ENCODE measurements around the gene BHMT2. TPM values are rescaled to one million over a fixed set of nuclear protein-coding genes. Genes with fewer than 3 reads are reported as not detected.

The BHMT2 gene
- total RNA-seq, 1 experiment from 2014 or later = 49.8 TPM

DNA sequence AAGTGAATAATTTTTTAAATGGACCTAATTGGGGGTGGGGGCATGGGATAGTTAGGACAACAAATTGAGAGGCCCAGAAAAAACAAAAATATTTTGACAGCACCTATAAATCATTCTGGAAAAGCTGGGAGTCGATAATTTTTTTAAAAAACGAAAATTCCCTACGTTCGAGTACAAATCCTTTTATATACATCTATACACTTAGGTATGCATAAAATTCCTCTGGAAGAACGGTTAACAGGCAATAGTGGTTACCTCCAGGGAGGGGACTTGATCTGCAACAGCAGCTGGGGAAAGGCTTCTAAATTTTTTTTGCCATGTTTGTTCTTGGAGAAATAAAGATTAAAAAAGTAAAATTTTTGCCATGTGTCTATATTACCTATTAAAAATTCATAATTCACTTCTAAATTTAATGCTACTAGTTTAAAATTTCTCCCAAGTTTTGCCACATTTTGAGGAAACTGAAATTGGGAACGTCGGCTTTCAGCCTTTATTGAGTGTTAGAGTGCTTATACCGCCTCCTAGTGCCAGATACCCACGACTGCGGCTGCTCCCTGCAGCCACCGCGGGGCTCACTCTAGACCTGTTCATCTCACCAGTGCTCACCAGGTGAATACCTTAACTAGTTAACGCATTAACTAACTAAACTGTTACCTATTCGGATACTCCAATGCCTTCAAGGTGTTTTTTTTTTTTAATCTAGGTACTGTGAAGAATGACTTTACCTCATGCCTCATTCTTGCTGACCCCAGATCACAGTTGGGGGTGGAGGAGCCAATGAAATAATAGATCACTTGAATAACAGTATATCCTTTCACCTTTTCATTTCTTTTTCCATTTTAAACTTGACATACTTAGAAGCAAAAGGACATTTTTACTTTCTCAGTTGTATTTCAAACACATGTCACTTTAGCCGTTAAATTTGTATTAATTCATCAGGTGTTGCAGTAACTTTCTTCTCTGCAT, 40.2 kb downstream of the BHMT2 start:
- no peak for DNase-seq (ENCODE audit: low read depth)
- in situ Hi-C loops (cut with HindIII; ENCODE audit: low pct_unique_long_range_greater_than_20kb, low sequenced_read_pairs) = no loop called here

DNA sequence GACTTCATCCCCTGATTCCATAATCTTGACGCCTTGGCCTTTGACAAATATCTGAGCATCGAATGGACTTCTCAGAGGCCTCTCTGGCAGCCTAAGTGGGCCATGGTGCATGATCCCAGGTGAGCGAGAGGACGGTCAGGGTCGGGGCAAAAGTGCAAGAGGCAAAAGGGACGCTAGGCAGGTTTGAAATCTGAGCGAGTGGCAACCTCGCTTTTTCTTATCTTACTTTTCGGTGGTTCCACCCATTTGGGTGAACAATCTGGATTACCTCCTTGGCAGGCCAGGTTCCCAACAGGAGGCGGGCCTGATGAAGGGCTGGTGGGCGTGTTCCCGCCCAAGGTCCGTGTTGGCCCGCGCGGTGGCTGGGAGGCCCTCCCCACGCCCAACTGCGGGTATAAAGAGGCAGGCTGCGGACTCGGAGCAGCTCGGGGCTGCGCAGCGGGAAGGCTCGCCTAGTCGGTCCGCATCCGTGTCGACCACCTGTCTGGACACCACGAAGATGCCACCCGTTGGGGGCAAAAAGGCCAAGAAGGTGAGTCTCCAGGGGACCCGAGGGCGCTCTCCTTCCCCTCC, 41.9 kb downstream of the BHMT2 start, which contains the start of gene BHMT:
BHMT (plus strand) TSS at position 423 of the 573 bp plus-strand sequence; CDS start at position 500, 77 bp downstream.
- DNase-seq (ENCODE audit: low read depth) = no peak
- in situ Hi-C loops (cut with HindIII; ENCODE audit: low pct_unique_long_range_greater_than_20kb, low sequenced_read_pairs) = no loop called here

DNA sequence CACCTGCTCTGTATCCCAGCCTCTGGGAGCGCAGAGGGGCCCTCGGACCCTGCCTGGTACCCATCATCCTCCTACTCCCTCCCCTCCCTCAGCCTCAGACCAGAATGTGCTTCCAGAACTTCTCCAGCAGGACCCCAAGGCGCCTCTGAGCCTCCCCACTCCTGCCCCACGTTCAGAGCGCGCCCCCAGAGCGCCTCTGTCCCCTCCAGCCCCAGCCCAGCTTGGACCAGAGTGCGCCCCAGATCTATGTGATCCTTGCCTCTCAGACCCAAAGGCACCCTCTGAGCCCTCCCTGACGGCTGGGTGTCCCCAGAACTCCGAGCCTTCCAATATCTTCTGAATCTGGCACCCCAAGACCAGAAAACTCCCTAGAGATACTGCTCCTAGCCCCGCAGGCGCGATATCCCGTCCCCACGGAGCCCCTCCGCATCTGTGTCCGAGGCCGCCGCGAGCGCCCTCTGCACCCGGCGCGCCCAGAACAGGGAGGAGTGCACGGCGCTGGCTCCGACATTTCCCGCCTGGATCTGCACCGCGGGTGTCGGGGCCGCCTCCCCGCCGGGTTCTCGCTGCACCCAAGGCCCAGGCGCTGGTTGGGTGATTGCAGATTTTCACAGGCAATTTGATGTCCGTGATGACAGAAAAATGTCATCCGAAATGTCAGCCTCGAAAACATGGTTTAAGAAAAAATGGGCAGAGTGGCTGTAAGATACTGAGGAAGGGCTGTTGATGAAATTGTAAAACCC, 42.6 kb downstream of the BHMT2 start:
- in situ Hi-C loops (cut with HindIII; ENCODE audit: low pct_unique_long_range_greater_than_20kb, low sequenced_read_pairs) = no loop called here
- no peak for DNase-seq (ENCODE audit: low read depth)

DNA sequence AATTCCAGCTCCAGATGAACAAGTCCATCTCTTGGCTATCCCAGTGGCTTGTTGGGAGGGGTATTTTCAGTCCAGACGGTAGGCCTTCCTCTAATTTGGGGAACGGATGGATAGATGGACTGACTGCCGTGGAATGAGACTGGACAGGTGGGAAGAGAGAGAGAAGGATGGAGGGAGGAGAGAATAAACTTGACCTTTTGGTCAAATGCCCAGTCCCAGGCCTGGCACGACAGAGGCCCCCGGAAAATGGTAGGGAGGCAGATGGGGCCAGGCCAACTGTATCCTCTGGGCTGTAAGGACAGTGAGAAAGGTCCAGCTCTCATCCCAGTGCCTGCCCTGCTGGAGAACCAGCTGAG, 43.1 kb downstream of the BHMT2 start:
- in situ Hi-C loops (cut with HindIII; ENCODE audit: low pct_unique_long_range_greater_than_20kb, low sequenced_read_pairs) = no loop called here
- no peak for DNase-seq (ENCODE audit: low read depth)

DNA sequence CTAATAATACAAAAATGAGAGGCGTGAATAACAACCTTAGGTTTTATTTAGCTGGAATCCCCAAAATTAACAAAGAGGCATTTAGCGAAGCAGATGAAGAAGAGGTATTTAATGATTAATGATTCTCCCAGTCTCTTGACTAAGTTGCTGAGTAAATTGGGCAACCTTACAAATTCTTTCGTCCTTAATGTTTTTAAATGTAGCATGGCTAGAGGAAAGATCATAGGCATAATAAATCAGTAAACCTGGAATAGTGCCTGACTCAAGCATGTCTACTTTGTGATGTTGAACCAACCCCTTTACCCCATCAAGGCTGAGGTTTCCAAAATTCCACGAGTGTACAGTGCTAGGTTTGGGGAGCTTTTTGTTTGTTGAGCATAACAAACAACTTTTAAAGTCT, 49.9 kb downstream of the BHMT2 start:
- no peak for DNase-seq (ENCODE audit: low read depth)

DNA sequence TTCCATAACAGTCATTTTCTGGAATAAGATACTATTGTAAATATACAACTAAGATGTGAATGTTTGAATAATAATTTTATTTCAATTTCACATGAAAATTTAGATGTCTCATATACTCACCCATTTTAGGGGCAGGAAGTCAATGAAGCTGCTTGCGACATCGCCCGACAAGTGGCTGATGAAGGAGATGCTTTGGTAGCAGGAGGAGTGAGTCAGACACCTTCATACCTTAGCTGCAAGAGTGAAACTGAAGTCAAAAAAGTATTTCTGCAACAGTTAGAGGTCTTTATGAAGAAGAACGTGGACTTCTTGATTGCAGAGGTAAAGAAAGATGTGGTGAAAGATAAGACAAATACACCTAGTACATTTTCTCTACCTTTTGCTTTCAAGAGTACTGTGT, 50.7 kb downstream of the BHMT2 start:
- no peak for DNase-seq (ENCODE audit: low read depth)
- in situ Hi-C loops (cut with HindIII; ENCODE audit: low pct_unique_long_range_greater_than_20kb, low sequenced_read_pairs) = no loop called here

More for the DNA sequence above, 49.9 kb downstream of the BHMT2 start:
- in situ Hi-C loops (cut with HindIII; ENCODE audit: low pct_unique_long_range_greater_than_20kb, low sequenced_read_pairs) = no loop called here

DNA sequence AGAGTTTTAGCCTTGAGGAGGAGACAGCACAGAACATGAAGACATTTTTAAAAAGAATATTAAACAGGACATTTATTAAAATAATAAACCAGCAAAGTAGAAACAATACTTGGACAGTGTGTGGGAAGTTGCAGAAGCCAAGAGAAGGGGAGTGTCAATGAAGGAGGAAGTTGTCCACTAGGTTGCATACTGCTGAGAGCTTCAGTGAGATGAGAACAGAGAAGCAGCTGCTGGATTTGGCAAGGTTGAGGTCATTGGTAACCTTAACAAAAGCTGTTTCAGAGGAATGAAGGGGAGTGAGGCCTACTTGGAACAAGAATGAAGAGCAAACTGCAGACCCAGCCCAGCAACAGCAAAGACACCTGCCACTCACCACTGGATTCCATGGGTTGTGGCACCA, 53.4 kb downstream of the BHMT2 start:
- DNase-seq (ENCODE audit: low read depth) = no peak
- in situ Hi-C loops (cut with HindIII; ENCODE audit: low pct_unique_long_range_greater_than_20kb, low sequenced_read_pairs) = no loop called here

DNA sequence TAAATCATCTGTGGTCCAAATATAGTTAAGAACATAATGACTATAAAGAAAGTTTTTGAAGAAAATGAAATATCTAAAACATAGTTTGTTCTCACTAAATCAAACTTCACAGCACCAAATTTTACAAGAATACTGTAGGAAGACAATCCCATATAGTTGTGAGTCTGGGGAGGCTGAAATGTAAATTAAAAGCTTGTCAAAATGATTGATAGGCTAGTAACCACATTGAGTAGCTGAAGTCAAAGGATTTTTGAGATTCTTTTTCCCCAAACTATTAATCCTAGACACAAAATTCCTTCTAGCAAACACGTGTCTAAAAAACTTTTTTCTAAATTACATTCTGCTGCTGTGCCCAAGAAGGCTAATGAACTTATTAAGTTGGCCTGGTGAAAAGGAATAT, 55.0 kb downstream of the BHMT2 start:
- in situ Hi-C loops (cut with HindIII; ENCODE audit: low pct_unique_long_range_greater_than_20kb, low sequenced_read_pairs) = no loop called here
- DNase-seq (ENCODE audit: low read depth) = no peak

DNA sequence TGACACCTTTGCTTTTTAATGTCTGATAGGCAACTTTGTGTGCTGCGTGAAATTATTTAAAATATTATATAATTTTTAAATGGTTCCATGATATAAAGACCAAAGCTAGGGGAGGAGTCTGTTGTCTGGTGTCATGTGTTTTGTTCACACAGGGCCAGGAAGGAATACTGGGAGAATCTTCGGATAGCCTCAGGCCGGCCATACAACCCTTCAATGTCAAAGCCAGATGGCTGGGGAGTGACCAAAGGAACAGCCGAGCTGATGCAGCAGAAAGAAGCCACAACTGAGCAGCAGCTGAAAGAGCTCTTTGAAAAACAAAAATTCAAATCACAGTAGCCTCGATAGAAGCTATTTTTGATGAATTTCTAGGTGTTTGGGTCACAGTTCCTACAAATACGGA, 61.2 kb downstream of the BHMT2 start:
- no peak for DNase-seq (ENCODE audit: low read depth)
- in situ Hi-C loops (cut with HindIII; ENCODE audit: low pct_unique_long_range_greater_than_20kb, low sequenced_read_pairs) = no loop called here

DNA sequence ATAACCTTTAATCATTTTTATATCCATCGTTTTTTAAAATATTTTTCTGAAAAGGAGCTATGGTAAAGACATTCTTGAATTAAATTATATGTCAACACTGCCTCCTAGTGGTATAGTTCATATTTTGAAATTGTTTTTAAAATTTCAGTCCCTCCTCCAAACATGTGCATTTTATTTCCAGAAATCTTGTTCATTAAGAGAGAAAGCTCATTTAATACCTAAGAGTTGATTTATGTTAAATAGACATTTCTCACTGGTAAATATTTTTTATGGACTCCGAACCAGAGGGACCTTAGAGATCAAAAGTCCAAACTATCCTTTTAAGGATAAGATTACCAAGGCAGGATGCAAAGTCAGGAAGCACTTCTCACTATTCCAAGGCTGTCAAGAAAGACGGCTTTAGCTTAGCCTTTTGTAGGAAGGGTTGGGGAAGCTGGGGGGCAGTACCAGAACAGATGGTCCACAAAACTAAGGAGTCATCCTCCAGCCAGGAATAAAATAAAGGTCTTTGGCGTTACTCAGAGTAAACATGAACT, 63.6 kb downstream of the BHMT2 start:
- in situ Hi-C loops (cut with HindIII; ENCODE audit: low pct_unique_long_range_greater_than_20kb, low sequenced_read_pairs) = no loop called here
- peak; percentile 43 for DNase-seq (ENCODE audit: low read depth)

DNA sequence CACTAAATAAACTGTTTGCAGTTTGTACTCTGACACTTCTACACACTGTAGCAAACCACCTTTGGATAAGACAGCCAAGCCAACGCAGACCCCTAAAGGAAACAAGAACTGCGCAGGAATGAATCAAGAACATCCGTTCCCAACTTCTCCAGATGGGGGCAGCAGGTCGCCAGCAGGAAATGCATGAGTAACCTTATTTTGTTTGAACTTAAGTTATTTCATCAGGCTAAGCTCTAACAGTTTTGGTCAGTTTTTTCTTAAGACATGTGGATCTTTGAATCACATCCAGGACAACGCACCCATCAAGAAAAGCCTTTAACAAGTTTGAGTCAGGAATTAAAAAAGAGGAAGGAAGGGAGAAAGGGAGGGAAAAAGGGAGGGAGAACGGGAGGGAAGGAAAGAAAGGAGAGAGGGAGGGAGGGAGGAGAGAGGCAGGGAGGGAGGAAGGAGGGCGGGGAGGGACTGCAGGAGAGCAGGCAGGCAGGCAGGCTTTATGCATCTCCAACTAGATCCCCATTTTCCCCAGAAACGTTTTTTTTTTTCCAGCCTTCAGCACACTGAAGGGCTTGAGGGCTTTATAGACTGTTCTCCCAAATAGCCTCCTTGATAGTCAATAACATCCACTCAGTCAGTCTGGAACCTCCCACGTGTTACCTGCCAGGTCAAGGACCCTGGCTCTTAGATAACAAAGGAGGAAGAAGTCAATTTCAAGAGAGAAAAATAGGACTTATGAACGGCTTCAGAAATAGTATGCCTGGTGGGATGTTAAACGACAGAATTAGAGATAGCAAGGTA, 64.3 kb downstream of the BHMT2 start:
- peak; percentile 90 for DNase-seq (ENCODE audit: low read depth)

DNA sequence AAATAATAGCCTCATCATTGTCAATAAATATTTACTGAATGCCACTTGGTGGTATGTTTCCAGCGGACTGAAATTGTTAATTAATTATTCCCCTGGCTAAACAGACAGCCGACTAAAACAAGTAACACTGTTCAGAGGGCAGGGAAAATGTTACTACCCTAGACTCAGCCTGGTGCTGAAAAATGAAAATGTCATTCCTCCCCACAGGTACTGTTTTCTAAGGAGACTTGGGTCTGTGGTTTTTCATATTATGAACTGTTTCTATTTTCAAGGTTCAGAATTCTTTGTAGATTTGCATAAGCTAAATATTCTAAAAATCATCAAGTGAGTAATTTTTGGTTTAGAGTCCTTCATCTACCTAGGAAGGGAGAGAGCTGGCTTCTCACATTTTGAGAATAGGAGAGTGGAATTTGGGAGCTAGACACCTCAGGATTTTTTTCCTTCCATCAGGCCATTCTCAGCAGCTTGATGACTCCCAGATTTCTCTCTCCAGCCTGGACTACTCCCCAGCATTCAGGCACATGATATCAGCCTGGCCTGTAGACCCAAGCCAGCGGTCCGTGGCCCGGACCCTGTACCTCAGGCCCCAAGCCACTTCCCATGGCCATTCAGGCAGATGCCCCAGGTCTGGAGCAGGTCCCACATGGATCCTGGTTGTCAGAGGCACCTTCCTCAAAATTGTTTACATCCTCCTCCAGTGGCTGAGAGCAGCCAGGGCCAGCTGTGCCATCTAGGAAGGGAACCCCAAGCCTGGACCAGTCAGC, 66.4 kb downstream of the BHMT2 start:
- no peak for DNase-seq (ENCODE audit: low read depth)

More for the DNA sequence above, 64.3 kb downstream of the BHMT2 start:
- in situ Hi-C loops (cut with HindIII; ENCODE audit: low pct_unique_long_range_greater_than_20kb, low sequenced_read_pairs) = no loop called here

DNA sequence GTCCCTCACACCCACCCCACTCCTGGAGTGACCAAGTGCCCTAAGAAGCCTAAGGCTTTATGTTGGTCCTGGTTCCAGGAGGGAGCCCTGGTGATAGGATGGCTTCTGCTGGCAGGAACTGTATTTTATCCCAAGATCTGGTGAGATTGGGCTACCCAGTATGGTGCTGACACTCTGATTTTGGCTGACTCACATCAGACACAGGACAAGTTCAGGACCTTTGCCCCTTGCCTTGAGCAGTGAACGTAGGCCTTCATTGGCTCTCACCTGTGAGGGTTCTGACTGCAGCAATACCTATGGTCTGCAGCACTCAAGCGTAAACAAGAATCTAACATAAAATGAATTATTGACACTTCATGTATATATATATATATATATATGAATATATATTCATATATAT, 67.1 kb downstream of the BHMT2 start:
- in situ Hi-C loops (cut with HindIII; ENCODE audit: low pct_unique_long_range_greater_than_20kb, low sequenced_read_pairs) = no loop called here
- no peak for DNase-seq (ENCODE audit: low read depth)

More for the DNA sequence above, 66.4 kb downstream of the BHMT2 start:
- in situ Hi-C loops (cut with HindIII; ENCODE audit: low pct_unique_long_range_greater_than_20kb, low sequenced_read_pairs) = no loop called here

Other genes starting within 250 kb of the BHMT2 start
- gene ARSB, start 84.5 kb upstream of the BHMT2 start, total RNA-seq (2014; rRNA removed; shearing (Covaris generic); ENCODE audit: low replicate concordance) = 9.6 and 11.9 TPM in 2 replicates
- 6.7 and 9.6 TPM in 2 replicates for gene DMGDH, start 93 bp upstream of the BHMT2 start, total RNA-seq (2014; rRNA removed; shearing (Covaris generic); ENCODE audit: low replicate concordance)
- 0.93 and 1.0 TPM in 2 replicates for gene BHMT, start 42.0 kb downstream of the BHMT2 start, total RNA-seq (2014; rRNA removed; shearing (Covaris generic); ENCODE audit: low replicate concordance)
- 5.1 and 6.7 TPM in 2 replicates for gene JMY, start 166.4 kb downstream of the BHMT2 start, total RNA-seq (2014; rRNA removed; shearing (Covaris generic); ENCODE audit: low replicate concordance)

Measured in Caki2 (cell line).